Measurements from ENCODE around the gene PCDHB1.
A peak's percentile ranks its signal among the peaks of the same experiment; 100 is the strongest.
"Not testable (repeated sequence)": the region's sequence is repeated elsewhere in the genome, so short reads cannot be mapped to it uniquely, and the experiment has no call there.

The PCDHB1 gene

GRCh38 chr5:141040093-141040770, 10.9 kb upstream of the PCDHB1 start:
- Mint-ChIP-seq H3K4me3 (no peak overlapping the region), H3K4me1 (no peaks in the 10 kb centered on the region), H3K27ac (no peak overlapping the region), H3K27me3 (peaks cover 7% of the 10 kb centered on the region), H3K9me3 (peaks cover 0 to 4% of the 10 kb centered on the region in 2 donors)
- DNase-seq = no peak
- ATAC-seq = no peak

- ATAC-seq (peak; percentile 77), DNase-seq (peak; percentile 67 to 78)
- Mint-ChIP-seq H3K4me1 (no peaks in the 10 kb centered on the region), H3K4me3 (no peak overlapping the region), H3K27me3 (peaks cover 7% of the 10 kb centered on the region), H3K9me3 (peaks cover 0 to 4% of the 10 kb centered on the region in 2 donors), H3K27ac (no peak overlapping the region)
These were observed 10.3 kb upstream of the PCDHB1 start for GRCh38 chr5:141040771-141041426.

GRCh38 chr5:141041427-141041785, 9.8 kb upstream of the PCDHB1 start:
- peaks cover 0 to 4% of the 10 kb centered on the region in 2 donors for H3K9me3 Mint-ChIP-seq
- H3K27ac Mint-ChIP-seq = no peak overlapping the region
- no peak for ATAC-seq

GRCh38 chr5:141042555-141042954, 8.6 kb upstream of the PCDHB1 start:
- H3K27me3 Mint-ChIP-seq = peaks cover 7% of the 10 kb centered on the region
- no peak overlapping the region for H3K4me3 Mint-ChIP-seq
- no peak overlapping the region for H3K27ac Mint-ChIP-seq
- DNase-seq (no peak), ATAC-seq (no peak)
- no peaks in the 10 kb centered on the region for H3K4me1 Mint-ChIP-seq
- H3K9me3 Mint-ChIP-seq = peaks cover 0 to 4% of the 10 kb centered on the region in 2 donors

More at GRCh38 chr5:141041427-141041785, 9.8 kb upstream of the PCDHB1 start:
- no peaks in the 10 kb centered on the region for H3K4me1 Mint-ChIP-seq
- H3K4me3 Mint-ChIP-seq = no peak overlapping the region
- no peak for DNase-seq
- peaks cover 7% of the 10 kb centered on the region for H3K27me3 Mint-ChIP-seq

- no peak overlapping the region for H3K27ac Mint-ChIP-seq
- ATAC-seq (no peak), DNase-seq (no peak)
- H3K4me3 Mint-ChIP-seq = peak overlapping the region; percentile 33 to 47
- H3K27me3 Mint-ChIP-seq = peaks cover 48% of the 10 kb centered on the region
- peaks cover 6% of the 10 kb centered on the region for H3K4me1 Mint-ChIP-seq
- peaks cover 10 to 13% of the 10 kb centered on the region in 2 donors for H3K9me3 Mint-ChIP-seq
These were observed 320 bp downstream of the PCDHB1 start for GRCh38 chr5:141051521-141051866.

- H3K27me3 Mint-ChIP-seq = peaks cover 9% of the 10 kb centered on the region
- no peaks in the 10 kb centered on the region for H3K4me1 Mint-ChIP-seq
- ATAC-seq (no peak), DNase-seq (no peak)
- peaks cover 5 to 6% of the 10 kb centered on the region in 2 donors for H3K9me3 Mint-ChIP-seq
- no peak overlapping the region for H3K4me3 Mint-ChIP-seq
- no peak overlapping the region for H3K27ac Mint-ChIP-seq
These were observed 26.7 kb downstream of the PCDHB1 start for GRCh38 chr5:141077826-141078225.

- H3K27me3 Mint-ChIP-seq = peaks cover 16% of the 10 kb centered on the region
- H3K4me1 Mint-ChIP-seq = peaks cover 8% of the 10 kb centered on the region
- ATAC-seq (no peak), DNase-seq (no peak)
- no peak overlapping the region for H3K27ac Mint-ChIP-seq
- H3K4me3 Mint-ChIP-seq = no peak overlapping the region
- H3K9me3 Mint-ChIP-seq = peaks cover under 1 to 16% of the 10 kb centered on the region in 2 donors
These were observed 31.1 kb downstream of the PCDHB1 start for GRCh38 chr5:141082228-141082627.

- Mint-ChIP-seq H3K9me3 (peaks cover 0 to 16% of the 10 kb centered on the region in 2 donors), H3K27ac (no peak overlapping the region), H3K4me1 (peaks cover 8% of the 10 kb centered on the region)
These were observed 33.4 kb downstream of the PCDHB1 start for GRCh38 chr5:141084487-141084989.

GRCh38 chr5:141094481-141095262, 43.5 kb downstream of the PCDHB1 start, which contains the start of gene PCDHB2:
PCDHB2 (plus strand) TSS chr5:141094615; CDS start chr5:141094791, 176 bp downstream.
- Mint-ChIP-seq H3K27me3 (peaks cover 26% of the 10 kb centered on the region), H3K4me1 (no peaks in the 10 kb centered on the region), H3K4me3 (peak within 1 kb of the TSS in 1 of 2 donors; percentile 15), H3K27ac (peak within 1 kb of the TSS in 1 of 2 donors; percentile 54), H3K9me3 (peaks cover 19% of the 10 kb centered on the region in 2 donors)
- ATAC-seq = no peak
- no peak for DNase-seq

More at GRCh38 chr5:141084487-141084989, 33.4 kb downstream of the PCDHB1 start:
- ATAC-seq = peak; percentile 85
- Mint-ChIP-seq H3K4me3 (peak overlapping the region; percentile 89 to 91), H3K27me3 (peaks cover 19% of the 10 kb centered on the region)
- peak; percentile 24 to 48 for DNase-seq

GRCh38 chr5:141095263-141095641, 44.1 kb downstream of the PCDHB1 start:
- no peak overlapping the region for H3K4me3 Mint-ChIP-seq
- H3K9me3 Mint-ChIP-seq = peaks cover 22 to 23% of the 10 kb centered on the region in 2 donors
- DNase-seq = no peak
- H3K27ac Mint-ChIP-seq = no peak overlapping the region
- no peaks in the 10 kb centered on the region for H3K4me1 Mint-ChIP-seq
- H3K27me3 Mint-ChIP-seq = peaks cover 32% of the 10 kb centered on the region
- ATAC-seq = no peak

- ATAC-seq, H3K27ac Mint-ChIP-seq, H3K4me1 Mint-ChIP-seq, H3K4me3 Mint-ChIP-seq, DNase-seq: not testable (repeated sequence)
- Mint-ChIP-seq H3K27me3 (peaks cover 41% of the 10 kb centered on the region), H3K9me3 (peaks cover 25 to 30% of the 10 kb centered on the region in 2 donors)
These were observed 45.0 kb downstream of the PCDHB1 start for GRCh38 chr5:141096181-141096580.

- peaks cover 26 to 34% of the 10 kb centered on the region in 2 donors for H3K9me3 Mint-ChIP-seq
- not testable (repeated sequence) for H3K4me1 Mint-ChIP-seq, H3K27ac Mint-ChIP-seq, ATAC-seq, H3K4me3 Mint-ChIP-seq, DNase-seq
- peaks cover 45% of the 10 kb centered on the region for H3K27me3 Mint-ChIP-seq
These were observed 45.4 kb downstream of the PCDHB1 start for GRCh38 chr5:141096586-141096985.

GRCh38 chr5:141100243-141100805, 49.1 kb downstream of the PCDHB1 start, which contains the start of gene PCDHB3:
PCDHB3 (plus strand) TSS chr5:141100473; CDS start chr5:141100650, 177 bp downstream.
- Mint-ChIP-seq H3K27ac (no peak within 1 kb of the TSS), H3K4me1 (no peaks in the 10 kb centered on the region), H3K4me3 (no peak within 1 kb of the TSS), H3K27me3 (peaks cover 38% of the 10 kb centered on the region), H3K9me3 (peaks cover 14 to 26% of the 10 kb centered on the region in 2 donors)
- ATAC-seq = no peak
- peak; percentile 17 to 37 for DNase-seq

GRCh38 chr5:141101059-141101458, 49.9 kb downstream of the PCDHB1 start:
- no peak for ATAC-seq
- DNase-seq = no peak
- H3K4me3 Mint-ChIP-seq = no peak overlapping the region
- H3K27me3 Mint-ChIP-seq = peaks cover 33% of the 10 kb centered on the region
- H3K9me3 Mint-ChIP-seq = peaks cover 14 to 19% of the 10 kb centered on the region in 2 donors
- H3K4me1 Mint-ChIP-seq = no peaks in the 10 kb centered on the region
- no peak overlapping the region for H3K27ac Mint-ChIP-seq

- DNase-seq, H3K27ac Mint-ChIP-seq, ATAC-seq, H3K4me3 Mint-ChIP-seq, H3K4me1 Mint-ChIP-seq: not testable (repeated sequence)
- peaks cover 33% of the 10 kb centered on the region for H3K27me3 Mint-ChIP-seq
- H3K9me3 Mint-ChIP-seq = peaks cover 14 to 19% of the 10 kb centered on the region in 2 donors
These were observed 50.9 kb downstream of the PCDHB1 start for GRCh38 chr5:141102070-141102469.
